Measurements from ENCODE around the gene TLR2. TPM values are rescaled to one million over a fixed set of nuclear protein-coding genes. Genes with fewer than 3 reads are reported as not detected.

TLR2 gene
- total RNA-seq, 4 donors from 2014 or later: 21.7 to 91.5 (median 56.8) TPM

DNA sequence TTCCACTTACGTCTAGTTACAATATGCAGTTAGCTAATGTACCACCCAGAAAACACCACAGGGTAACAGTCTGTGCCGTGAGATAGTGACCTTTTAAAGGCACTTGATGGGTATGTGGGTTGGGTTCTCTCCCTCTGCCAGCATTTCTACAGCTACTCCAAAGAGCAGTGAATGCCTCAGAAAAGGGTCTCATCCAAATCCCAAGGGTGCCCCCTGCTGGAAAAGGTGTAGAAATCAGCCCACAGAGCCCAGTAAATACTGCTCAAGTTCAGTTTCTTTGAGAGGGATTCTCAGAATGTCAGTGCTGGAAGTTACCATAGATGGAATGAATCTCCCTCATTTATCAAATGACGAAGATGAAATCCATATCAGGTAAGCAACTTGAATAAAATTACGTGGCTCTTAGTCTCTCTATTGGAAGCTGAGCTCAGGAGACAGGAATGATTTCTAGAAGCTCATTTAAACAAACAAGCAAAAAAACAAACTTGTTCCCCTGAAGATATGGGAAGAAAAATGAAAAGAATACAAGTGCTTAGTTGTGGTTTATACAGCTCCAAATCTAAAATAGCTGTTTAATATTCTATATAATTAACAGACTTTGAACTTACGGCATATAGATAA is 66.2 kb downstream of the TLR2 start:
- TF ChIP-seq CTCF (IDR thresholded peaks at IDR 0.05; ENCODE audit: low read depth): no peak

GRCh38 chr4:153755186-153755585 is 71.1 kb downstream of the TLR2 start:
- no peak for TF ChIP-seq CTCF (IDR thresholded peaks at IDR 0.05; ENCODE audit: low read depth)

Other genes with a start within 250 kb of the TLR2 start
- gene TMEM131L, start 217.9 kb upstream of the TLR2 start, total RNA-seq: 10 to 100 TPM; 24.7 to 43.5 (median 34.3) TPM
- gene RNF175, start 75.7 kb downstream of the TLR2 start, total RNA-seq: not detected
- gene SFRP2, start 104.8 kb downstream of the TLR2 start, total RNA-seq: 1 to 10 TPM in 3 of 4 donors, not detected in 1; 2.6 to 3.1 (median 3.1) TPM

All from subcutaneous adipose tissue (tissue), 4 donors.